ENCODE data around the gene CPA2. TPM values are rescaled to one million over a fixed set of nuclear protein-coding genes. Genes with fewer than 3 reads are reported as not detected.

CPA2 gene
- total RNA-seq, result under 1 TPM in 1 of 4 donors, not detected in 3; 0.32 TPM
- under 1 TPM in 2 of 3 donors, not detected in 1; 0.23 to 0.30 TPM for polyA plus RNA-seq
- long read RNA-seq, donor 1, result 0 reads
- long read RNA-seq, donor 2, result 0 reads

GRCh38 chr7:130266258-130266960 is at the start of gene CPA2:
CPA2 (plus strand) TSS chr7:130266863; CDS start chr7:130266882, 19 bp downstream.
- H3K4me1 ChIP-seq, result no peaks in the 10 kb centered on the region
- no peak for TF ChIP-seq CTCF (IDR thresholded peaks at IDR 0.05)
- intact Hi-C loops (cut with DNase I), result no loop called here
- no peaks in the 10 kb centered on the region for H3K36me3 ChIP-seq (ENCODE audit: insufficient read depth in 1 of 2, low read depth in 1 of 2)
- H3K4me3 ChIP-seq, result no peak within 1 kb of the TSS
- no peak within 1 kb of the TSS for H3K27ac ChIP-seq
- H3K9me3 ChIP-seq, result no peaks in the 10 kb centered on the region
- H3K27me3 ChIP-seq (ENCODE audit: insufficient read depth in 3 of 3, low read length in 2 of 3), result peaks cover 0 to 10% (median 2%) of the 10 kb centered on the region in 3 donors
- DNase-seq (no peak), ATAC-seq (no peak)
- WGBS, 3 donors, result 95 to 96% (median 95%) methylated on average over 3 of the region's 3 CpGs

- Histone ChIP-seq H3K27ac (no peak overlapping the region), H3K4me1 (no peaks in the 10 kb centered on the region), H3K27me3 (ENCODE audit: insufficient read depth in 3 of 3, low read length in 2 of 3) (no peaks in the 10 kb centered on the region), H3K9me3 (no peaks in the 10 kb centered on the region), H3K36me3 (ENCODE audit: insufficient read depth in 1 of 2, low read depth in 1 of 2) (no peaks in the 10 kb centered on the region), H3K4me3 (no peak overlapping the region)
- no peak for TF ChIP-seq CTCF (IDR thresholded peaks at IDR 0.05)
- intact Hi-C loops (cut with DNase I), result no loop called here
- ATAC-seq (no peak), DNase-seq (no peak)
- WGBS, 3 donors, result 70 to 77% (median 74%) methylated on average over 5 of the region's 5 CpGs
These were observed 47.6 kb upstream of the CPA2 start for GRCh38 chr7:130218806-130219620.

GRCh38 chr7:130219871-130220270 is 46.8 kb upstream of the CPA2 start:
- Histone ChIP-seq H3K4me1 (no peaks in the 10 kb centered on the region), H3K27me3 (ENCODE audit: insufficient read depth in 3 of 3, low read length in 2 of 3) (no peaks in the 10 kb centered on the region), H3K36me3 (ENCODE audit: insufficient read depth in 1 of 2, low read depth in 1 of 2) (no peaks in the 10 kb centered on the region), H3K27ac (no peak overlapping the region), H3K9me3 (no peaks in the 10 kb centered on the region), H3K4me3 (no peak overlapping the region)
- intact Hi-C loops (cut with DNase I), result no loop called here
- no peak for DNase-seq
- TF ChIP-seq CTCF (IDR thresholded peaks at IDR 0.05), result no peak
- no peak for ATAC-seq
- 93 to 95% (median 95%) methylated on average over 9 of the region's 9 CpGs for WGBS, 3 donors

GRCh38 chr7:130221746-130222145 is 44.9 kb upstream of the CPA2 start:
- 70 to 74% (median 74%) methylated on average over 4 of the region's 4 CpGs for WGBS, 3 donors
- H3K9me3 ChIP-seq, result no peaks in the 10 kb centered on the region
- ATAC-seq (no peak), DNase-seq (no peak)
- H3K27ac ChIP-seq, result no peak overlapping the region
- intact Hi-C loops (cut with DNase I), result no loop called here
- H3K36me3 ChIP-seq (ENCODE audit: insufficient read depth in 1 of 2, low read depth in 1 of 2), result no peaks in the 10 kb centered on the region
- no peak overlapping the region for H3K4me3 ChIP-seq
- no peak for TF ChIP-seq CTCF (IDR thresholded peaks at IDR 0.05)
- no peaks in the 10 kb centered on the region for H3K27me3 ChIP-seq (ENCODE audit: insufficient read depth in 3 of 3, low read length in 2 of 3)
- H3K4me1 ChIP-seq, result no peaks in the 10 kb centered on the region
